Vagina (tissue), 2 donors: Measurements from ENCODE around the gene ST6GALNAC5.

Experiments
- CTCF ChIP-seq, 3 experiments: fragments of 450-650 bp in 2 of 3; fragments of 200-600 bp in 1 of 3; sonication (generic) in 1 of 3; IDR thresholded peaks; one replicate each; pipeline ENCODE4 v1.5.1; 2017 to 2019; ENCODE audit warnings: antibody characterized with exemption in 3 of 3, mild to moderate bottlenecking in 2 of 3, moderate library complexity in 2 of 3
- POLR2A ChIP-seq, 2 donors: fragments of 450-650 bp; IDR thresholded peaks; one replicate each; pipeline ENCODE4 v1.6.1; 2017; ENCODE audit warnings: antibody characterized with exemption in 2 of 2, mild to moderate bottlenecking in 2 of 2, moderate library complexity in 2 of 2
- POLR2AphosphoS5 ChIP-seq, 2 donors: sonication (generic); formaldehyde crosslinking; IDR thresholded peaks; one replicate each; pipeline ENCODE4 v1.9.0; 2017; ENCODE audit warnings: antibody characterized with exemption in 2 of 2, mild to moderate bottlenecking in 2 of 2, low read depth in 1 of 2; ENCODE audit not compliant: insufficient read depth in 1 of 2

- TF ChIP-seq CTCF (IDR thresholded peaks at IDR 0.05) = no peak
- no peak for TF ChIP-seq POLR2AphosphoS5 (IDR thresholded peaks at IDR 0.05; ENCODE audit: insufficient read depth in 1 of 2, low read depth in 1 of 2)
- TF ChIP-seq POLR2A (IDR thresholded peaks at IDR 0.05) = no peak
These were observed 2.8 kb downstream of the ST6GALNAC5 start for GRCh38 chr1:76870037-76870436.
